Stimulated activated CD4-positive, alpha-beta T cell treated with anti-CD3 and anti-CD28 coated beads, Interleukin-1b, Interleukin-23, amount 100 ng/mL, for 48 hours (primary cell): Measurements from ENCODE around the gene LRRC8C.

Experiments used
- DNase-seq: peaks from one replicate; pipeline ENCODE4 v3.0.0-alpha.2; 2020

Gene LRRC8C

DNA sequence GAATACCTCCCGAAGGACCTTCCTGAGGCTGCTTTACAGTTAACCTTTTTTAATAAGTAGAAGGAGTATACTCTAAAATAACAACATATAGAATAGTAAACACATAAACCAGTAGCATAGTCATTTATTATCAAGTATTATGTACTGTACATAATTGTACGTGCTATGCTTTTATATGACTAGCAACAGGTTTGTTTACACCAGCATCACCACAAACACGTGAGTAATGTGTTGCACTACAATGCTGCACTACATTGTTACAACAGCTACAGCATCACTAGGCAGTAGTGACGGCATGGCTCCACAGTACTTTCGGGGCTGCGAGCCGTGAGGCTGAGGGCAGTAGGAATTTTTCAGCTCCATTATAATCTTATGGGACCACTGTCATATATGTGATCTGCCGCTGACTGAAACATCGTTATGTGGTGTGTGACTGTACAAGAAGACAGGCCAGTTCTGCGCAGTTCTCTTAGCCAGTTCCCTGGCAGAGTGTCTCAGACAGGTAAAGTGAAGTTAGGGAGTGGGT is 105.1 kb downstream of the LRRC8C start:
- no peak for DNase-seq

DNA sequence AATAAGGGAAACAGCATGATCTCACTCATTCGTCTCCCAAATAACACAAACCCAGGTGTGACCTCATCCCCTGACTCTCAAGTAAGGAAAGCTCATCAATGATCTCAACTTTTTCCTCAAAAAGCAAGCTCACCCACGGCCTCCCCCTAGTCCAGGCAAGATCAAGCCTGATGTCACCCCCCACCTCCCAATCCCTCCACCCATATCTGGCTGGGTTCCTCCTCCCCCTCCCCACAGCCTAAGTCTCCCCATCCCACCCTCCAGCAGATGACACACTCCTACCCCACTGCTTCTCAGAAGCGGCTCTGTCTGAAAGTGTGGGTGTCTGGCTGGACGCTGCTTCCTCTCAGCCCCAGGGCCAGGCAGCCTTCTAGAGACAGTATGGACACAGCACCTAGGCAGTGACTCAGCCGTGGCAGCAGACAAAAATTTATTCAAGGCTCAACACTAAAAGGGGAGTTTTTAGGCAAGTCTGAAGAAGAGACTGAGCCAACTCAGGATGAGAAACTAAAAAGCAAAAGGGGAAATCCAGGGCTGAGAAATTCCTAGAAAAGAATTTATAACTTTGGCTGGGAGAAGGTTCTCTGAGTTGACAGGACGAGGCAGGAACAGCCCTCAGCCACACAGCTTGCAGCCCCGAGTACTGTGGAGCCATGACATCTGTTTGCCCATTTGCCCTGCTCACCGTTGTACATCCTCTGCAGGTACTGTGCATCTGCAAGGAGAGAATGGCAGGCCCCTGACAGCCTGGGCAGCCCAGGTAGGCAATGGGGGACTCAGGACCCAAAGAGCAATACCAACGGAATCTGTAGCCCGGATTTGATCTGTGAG is 106.3 kb downstream of the LRRC8C start:
- DNase-seq = peak; percentile 58

DNA sequence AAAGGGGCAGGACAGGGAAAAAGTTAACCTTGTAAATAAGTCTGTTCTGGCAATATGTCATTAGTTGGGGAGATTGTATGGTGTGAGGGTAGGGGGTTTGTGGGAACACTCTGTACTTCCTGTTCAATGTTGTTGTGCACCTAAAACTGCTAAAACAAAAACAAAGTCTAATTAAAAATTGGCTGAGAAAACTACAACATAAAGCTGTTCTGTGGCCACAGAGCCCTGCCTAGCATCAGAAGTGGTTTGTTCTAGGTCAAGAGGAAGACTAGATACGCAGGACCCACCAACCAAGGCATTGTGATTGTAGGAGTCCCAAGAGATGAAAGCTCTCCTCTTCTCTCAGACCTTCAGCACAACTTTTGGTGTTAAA is 106.9 kb downstream of the LRRC8C start:
- no peak for DNase-seq

DNA sequence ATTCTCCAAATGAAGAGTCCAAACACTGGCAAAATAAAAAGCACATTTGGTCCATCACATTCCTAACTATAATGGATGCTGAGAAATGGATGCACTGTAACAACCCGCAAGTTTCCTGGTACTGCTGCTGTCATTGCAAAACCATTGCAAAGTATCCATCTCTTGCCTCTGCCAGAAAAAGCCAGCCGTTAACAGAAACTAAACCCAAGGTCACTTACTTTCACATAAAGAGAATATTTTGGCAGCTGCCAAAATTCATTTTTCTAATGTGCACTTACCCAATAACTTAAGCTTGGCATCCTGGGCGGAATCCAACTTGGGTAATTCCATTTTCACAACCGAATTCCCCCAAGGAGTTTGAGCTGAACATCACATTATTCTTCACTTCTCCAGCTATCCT is 110.9 kb downstream of the LRRC8C start:
- no peak for DNase-seq

DNA sequence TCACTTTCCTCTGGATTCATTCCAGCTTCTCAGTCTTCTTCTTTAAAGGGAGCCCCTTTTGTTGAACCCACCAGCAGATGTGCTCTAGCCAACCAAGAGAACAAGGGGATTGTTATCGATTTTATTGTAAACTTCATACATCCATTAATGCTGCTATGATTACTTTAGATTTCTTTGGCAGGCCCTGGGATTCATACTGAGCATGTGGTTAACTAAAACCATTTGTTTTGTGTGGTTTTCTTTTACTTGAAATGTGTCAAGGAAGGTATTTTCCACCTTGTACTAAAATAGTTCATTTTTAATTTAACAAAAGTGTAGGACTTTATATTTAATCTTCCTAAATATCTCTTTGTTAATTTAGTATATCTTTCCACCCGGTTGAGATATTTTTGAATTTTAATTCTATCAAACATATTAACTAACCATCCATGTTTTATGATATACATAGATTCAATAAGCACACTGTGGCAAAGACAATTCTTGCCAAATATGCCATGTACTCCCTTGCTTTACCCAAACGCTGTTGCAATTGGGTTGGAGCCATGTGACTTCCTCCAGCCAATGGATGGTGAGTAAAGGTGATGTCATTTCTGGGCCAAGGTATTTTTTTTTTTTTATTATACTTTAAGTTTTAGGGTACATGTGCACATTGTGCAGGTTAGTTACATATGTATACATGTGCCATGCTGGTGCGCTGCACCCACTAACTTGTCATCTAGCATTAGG is 113.7 kb downstream of the LRRC8C start:
- DNase-seq = no peak

DNA sequence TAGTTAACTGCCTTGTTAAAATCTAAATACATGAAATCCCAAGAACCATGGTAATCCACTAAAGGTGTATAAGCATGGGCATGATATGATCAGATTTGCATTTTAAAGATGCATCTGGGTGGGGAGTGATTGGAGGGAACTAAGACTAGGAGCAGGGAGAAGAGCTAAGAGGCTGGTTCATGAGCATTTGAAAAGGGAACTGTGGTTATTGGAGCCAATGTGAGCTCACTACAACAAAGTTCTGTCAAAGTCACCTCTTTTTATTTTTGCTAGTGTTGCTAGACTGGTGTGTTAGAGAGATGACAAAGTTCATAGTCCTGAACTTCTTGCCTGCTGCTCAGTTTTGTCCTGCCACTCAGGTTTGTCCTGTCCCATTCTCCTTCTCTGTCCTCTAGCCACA is 120.8 kb downstream of the LRRC8C start:
- DNase-seq = no peak

DNA sequence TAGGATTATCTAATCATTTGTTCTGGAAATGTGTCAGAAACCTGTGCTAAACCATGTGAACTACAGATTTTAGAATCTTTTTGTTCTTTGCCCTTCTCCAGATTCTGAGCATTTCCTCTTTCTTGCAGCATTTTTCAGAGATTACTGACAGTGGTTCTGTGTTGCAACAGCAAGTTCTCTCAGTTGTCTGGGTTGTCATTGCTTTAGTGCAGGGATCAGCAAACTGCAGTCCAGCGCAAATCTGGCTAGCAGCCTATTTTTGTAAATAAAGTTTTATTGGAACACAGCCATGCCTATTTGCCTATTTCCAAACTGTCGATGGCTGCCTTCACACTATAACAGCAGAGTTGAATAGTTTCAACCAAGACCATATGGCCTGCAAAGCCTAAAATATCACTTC is 121.6 kb downstream of the LRRC8C start:
- no peak for DNase-seq

DNA sequence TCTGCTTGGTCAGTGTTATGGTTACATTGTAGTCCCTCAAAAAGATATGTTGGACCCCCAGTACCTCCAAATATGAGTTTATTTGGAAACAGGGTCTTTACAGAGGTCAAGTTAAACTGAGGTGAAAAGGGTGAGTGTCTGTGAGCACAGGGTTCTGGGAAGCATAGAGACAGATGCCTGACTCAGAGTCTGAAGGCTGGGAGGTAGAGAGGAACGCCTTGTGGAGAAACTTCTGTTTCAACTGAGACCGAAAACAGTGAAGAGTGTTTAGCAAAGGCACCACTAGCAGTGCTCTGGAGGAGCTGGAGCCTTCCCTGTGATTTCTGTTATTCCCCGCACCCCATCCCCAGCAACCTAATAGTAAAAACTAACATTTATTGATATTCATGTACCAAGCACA is 122.7 kb downstream of the LRRC8C start:
- DNase-seq = no peak

DNA sequence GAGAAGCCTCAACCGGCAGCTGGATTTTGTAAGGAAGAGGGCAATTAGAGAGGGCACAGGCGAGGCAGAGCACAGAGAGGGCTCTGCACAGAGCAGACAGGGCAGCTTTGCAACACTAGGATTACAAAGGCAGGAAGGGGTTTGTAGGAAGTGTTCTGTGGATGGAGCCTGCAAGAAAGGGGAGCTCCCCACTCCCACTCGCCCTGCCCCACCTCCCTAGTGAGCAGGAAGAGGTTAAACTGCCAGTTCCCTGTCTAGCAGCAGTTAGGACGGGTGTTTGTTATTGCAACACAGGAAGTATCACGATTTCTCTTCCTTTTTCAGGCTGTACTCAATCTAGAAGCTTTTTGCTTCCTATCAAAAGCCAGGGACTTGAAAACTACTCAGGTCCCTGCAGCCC is 124.6 kb downstream of the LRRC8C start:
- peak; percentile 68 for DNase-seq

DNA sequence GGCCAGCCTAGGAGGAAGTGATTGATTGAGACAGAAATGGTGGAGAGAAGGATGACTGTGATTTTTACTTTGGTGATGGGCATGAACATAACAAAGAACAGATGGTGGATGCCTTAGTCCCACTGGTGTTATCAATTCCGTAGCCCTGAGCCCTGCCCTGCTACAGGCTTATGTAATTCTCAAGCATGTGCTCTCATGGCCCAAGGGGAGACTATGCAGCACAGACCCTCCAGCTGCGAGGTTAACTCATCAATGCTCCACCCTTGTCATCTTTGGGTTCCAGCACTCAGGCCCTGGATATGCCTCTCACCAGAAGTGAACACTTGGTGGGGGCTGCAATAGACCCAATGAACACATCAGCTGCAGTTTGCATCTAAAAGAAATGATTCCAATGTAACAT is 125.2 kb downstream of the LRRC8C start:
- no peak for DNase-seq

DNA sequence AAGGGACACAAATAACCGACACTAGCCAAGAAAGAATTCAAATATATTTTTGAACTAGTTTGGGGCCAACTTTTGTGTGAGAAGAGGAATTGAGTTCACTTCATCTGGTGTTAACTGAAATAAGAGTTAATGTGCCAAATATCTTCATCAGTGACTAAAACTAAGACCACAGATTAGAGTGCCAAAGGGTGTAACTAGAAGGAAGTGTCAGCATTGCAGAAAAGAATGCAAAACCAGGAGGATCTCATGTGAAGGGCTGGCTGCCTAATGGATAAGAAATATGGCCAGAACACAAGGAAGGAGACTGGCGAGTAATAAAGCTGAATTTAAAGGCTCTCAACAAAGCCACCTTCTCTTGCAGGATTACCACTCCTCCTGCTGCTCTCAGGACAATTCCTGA is 126.1 kb downstream of the LRRC8C start:
- no peak for DNase-seq

DNA sequence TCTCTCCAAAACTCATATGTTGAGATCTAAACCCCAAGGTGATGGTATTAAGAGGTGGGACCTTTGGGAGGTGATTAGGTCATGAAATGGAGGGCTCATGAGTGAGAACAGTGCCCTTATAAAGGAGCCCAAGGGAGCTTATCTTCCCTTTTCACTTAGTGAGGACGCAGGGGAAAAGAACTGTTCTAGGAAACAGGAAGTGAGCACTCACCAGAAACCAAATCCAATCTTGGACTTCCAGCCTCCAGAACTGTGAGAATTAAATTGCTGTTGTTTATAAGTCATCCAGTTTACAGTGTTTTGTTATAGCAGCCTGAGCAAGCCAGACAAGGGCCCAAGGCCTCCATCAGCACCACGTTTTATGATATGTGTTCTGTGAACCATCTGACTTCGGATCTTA is 127.6 kb downstream of the LRRC8C start:
- no peak for DNase-seq

DNA sequence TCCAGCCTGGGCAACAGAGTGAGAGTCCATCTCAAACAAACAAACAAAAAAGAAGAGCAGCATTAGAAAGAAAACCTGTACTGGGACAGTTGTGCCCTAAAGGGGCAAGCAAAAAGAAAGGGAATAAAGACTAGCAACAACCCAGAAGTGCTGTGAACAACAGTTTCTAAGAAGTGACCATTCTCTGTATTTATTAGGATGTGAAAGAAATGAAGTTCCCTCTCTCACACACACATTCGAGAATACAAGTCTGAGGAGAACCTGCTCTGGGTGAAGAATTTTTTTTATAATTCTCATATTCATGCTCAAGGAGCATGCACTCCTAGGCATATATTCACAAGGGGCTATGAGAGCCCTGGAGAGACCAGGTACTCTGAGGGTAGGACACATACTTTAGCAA is 128.4 kb downstream of the LRRC8C start:
- DNase-seq = no peak

DNA sequence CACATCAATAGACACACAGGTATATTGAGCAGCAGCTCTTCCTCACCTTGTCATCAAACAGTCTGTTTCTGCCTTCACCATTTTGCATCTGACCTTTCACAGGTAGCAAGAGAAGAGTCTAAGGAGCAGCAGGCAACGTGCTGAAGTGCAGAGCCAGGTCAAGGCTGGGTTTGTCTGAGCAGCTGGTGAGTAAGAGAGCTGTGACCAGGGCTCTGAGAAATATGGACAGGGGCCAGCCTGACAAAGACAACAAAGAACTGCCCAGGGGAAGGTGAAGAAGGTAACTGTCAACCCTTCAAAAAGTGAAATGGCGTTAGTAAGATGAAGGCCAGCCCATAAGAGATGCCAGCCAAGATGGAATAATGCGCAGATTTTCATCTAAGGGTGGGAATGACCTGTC is 129.0 kb downstream of the LRRC8C start:
- DNase-seq = no peak

DNA sequence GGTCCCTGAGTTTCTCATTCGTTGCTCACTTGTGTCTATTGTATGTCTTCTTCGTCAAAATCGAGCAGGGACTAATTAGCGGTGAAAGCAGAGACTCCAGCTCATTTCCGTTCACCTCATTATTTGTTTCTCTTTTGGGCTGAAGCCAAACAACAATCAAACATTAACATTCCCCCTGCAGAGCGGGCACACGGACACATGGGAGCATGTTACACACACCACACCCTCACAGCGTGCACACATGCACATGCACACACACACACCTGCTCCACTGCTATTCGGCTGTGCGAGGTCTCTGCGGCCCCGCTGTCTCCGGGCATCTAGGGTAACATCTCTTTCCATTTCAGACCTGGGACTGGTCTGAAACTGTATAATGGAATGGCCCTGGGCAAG is 129.5 kb downstream of the LRRC8C start:
- no peak for DNase-seq

DNA sequence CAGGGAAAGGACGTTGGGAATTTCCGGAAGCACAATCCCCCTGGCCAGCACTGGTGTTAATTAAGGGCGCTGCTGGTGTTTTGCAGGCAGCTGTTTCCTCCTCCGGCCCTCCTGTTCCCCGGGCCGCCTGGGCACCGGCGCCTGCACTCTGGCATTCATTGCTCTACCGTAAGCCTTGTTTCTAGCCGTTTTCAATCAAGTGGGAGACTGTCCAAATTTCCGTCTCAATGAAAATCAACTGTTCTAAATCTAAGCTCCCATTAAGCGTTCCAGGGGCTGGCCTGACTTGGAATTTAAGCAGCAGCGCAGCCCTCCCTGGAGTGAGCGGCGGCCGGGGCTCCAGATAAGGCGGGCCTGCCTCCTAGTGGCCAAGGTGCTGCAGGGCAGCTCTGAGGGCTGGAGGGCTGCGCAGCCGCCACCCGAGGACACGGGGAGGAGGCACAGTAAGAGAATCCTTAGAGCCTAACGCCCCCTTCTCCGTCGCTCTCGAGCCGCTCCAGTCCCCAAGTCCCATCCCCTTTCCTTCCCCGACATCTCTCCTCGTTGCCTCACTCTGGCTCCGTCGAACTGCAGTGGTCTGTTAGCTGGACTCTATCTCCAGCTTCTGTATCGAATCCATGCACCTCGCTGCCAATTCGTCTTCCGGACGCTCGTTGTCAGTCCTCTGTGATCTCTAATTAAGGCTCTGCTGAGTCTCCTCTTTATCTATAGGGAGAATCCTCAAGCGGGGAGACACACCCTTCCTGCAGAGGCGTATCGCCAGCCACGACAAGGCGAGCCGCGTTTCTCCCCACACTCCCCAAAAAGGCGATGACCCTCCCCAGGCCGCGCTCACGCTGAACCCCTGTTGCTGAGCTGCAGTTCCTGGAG is 130.1 kb downstream of the LRRC8C start:
- DNase-seq = peak; percentile 87

DNA sequence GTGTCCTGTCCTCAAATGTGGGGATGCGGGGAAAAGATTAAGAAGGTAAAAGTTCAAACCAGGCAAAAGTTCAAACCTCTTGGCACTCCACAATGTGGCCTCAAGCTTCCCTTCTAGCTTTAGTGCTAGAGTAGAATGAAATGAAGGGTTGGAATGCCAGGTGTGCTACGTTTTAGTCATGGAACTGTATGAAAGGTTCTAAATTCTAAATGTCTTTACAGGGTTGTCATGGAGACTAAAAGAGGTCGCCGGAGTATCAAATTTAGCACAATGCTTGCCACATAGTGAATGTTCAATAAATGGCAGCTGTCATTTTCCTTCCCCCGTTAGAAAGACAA is 130.7 kb downstream of the LRRC8C start:
- DNase-seq = no peak

DNA sequence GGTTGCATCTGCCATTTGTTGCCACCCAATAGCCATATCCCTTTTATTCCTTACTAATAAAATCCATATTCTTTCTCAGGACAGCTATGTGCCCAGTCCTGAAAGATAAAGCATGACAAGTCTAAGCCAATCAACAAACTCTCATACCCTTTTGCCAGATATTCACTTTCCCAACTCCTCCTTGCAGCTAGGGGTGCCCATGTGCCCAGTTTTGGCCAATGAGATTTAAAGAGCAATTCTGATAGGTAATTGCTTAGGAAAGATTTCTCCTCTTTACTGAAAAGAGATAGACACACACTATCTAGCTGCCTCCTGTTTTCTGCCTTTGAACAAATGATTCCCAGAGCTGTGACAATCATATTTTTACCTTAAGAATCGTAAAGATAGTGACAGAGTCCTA is 132.9 kb downstream of the LRRC8C start:
- no peak for DNase-seq

DNA sequence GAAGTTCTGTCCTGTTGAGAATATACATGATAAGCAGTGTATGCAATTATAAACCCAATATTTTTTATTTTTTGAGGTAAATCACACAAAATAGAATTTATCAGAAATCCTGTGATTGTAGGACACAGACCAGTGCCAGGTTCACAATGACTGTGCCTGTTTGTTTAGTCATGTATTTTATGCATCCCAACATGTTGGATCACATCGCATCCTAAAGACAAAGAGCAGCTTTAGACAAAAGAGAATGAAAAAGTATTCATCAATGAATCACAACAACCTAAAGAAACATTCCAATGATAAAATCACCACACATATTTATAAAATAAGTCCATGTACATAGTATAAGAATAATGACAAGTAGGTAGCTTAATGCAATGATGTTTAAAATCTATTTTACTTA is 134.7 kb downstream of the LRRC8C start:
- no peak for DNase-seq
